ENCODE data around the gene PRKG2.

PRKG2 gene

GRCh38 chr4:81038636-81039350 lies 176.2 kb downstream of the PRKG2 start:
- DNase-seq (ENCODE audit: low read depth), result no peak
